ENCODE measurements around the gene CDC42BPG.

The CDC42BPG gene

DNA sequence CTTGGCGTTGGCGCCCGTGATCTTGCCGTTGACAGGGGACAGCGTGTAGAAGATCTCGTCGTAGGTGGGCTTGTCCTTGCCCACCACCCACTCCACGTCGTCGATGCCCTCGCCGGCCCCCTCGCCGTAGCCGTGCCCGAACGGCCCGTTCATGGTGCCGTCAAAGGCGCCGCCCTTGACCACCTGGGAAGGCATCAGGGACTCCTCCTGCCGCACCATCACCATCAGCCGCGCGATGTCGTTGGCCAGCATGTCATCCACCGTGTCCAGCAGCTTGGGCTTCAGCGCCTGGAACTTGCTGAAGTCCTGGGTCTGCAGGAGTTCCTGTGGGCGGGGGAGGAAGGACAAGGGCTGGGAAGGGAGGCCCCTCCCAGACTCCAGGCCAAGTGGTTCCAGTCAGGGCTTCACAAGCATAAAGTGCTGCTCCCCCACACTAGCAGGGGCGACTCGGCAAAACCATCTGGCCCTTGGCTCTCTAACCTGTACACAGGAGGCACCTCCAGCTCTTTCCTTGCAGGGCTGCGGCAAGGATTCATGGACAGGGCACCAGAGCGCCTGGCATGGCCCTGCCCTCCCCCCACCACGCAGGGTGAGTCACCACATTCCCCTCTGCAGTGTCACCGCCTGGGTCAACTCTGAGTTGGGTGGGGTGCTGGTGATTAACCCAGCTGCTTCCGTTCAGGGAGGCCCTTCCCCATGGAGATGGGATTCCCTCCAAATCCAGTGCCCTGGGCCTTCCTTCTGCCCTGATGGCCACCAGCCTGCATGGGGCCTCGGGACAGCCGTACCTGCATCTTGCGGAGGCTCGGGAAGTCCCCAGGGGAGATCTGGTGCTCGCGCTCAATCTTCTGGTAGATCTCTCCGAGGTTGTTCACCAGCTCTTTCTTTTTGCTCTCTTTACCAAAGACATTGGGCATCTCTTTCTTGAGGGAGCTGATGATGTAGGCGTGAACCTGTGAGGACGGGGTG is 10.4 kb upstream of the CDC42BPG start:
- Histone ChIP-seq H3K9ac (ENCODE audit: low read length in 2 of 2) (peak overlapping the region; percentile 30 to 42), H3K4me1 (ENCODE audit: control insufficient read depth, insufficient read depth, low read length) (peaks cover 67% of the 10 kb centered on the region), H3K9me3 (ENCODE audit: control insufficient read depth in 2 of 2, low read length in 2 of 2) (no peaks in the 10 kb centered on the region), H3K4me3 (ENCODE audit: low read length in 2 of 2) (peak overlapping the region; percentile 17 to 40), H3K27ac (ENCODE audit: low read length) (peak overlapping the region; percentile 84), H3K27me3 (ENCODE audit: control insufficient read depth in 1 of 2, insufficient read depth in 2 of 2, low read length in 2 of 2) (no peaks in the 10 kb centered on the region), H3K36me3 (ENCODE audit: control insufficient read depth in 2 of 2, insufficient read depth in 2 of 2, low read length in 2 of 2) (peaks cover 27 to 30% of the 10 kb centered on the region in 2 donors)

- no peaks in the 10 kb centered on the region for H3K9me3 ChIP-seq (ENCODE audit: control insufficient read depth in 2 of 2, low read length in 2 of 2)
- H3K27ac ChIP-seq (ENCODE audit: low read length): peak overlapping the region; percentile 84
- H3K27me3 ChIP-seq (ENCODE audit: control insufficient read depth in 1 of 2, insufficient read depth in 2 of 2, low read length in 2 of 2): no peaks in the 10 kb centered on the region
- H3K36me3 ChIP-seq (ENCODE audit: control insufficient read depth in 2 of 2, insufficient read depth in 2 of 2, low read length in 2 of 2): peaks cover 20 to 25% of the 10 kb centered on the region in 2 donors
- no peak overlapping the region for H3K4me3 ChIP-seq (ENCODE audit: low read length in 2 of 2)
- no peak overlapping the region for H3K9ac ChIP-seq (ENCODE audit: low read length in 2 of 2)
- peaks cover 70% of the 10 kb centered on the region for H3K4me1 ChIP-seq (ENCODE audit: control insufficient read depth, insufficient read depth, low read length)
These were observed 9.7 kb upstream of the CDC42BPG start for GRCh38 chr11:64854157-64854533.

GRCh38 chr11:64853709-64854108 is 9.3 kb upstream of the CDC42BPG start:
- no peak overlapping the region for H3K4me3 ChIP-seq (ENCODE audit: low read length in 2 of 2)
- H3K9me3 ChIP-seq (ENCODE audit: control insufficient read depth in 2 of 2, low read length in 2 of 2): no peaks in the 10 kb centered on the region
- H3K9ac ChIP-seq (ENCODE audit: low read length in 2 of 2): no peak overlapping the region
- H3K27me3 ChIP-seq (ENCODE audit: control insufficient read depth in 1 of 2, insufficient read depth in 2 of 2, low read length in 2 of 2): no peaks in the 10 kb centered on the region
- peaks cover 15 to 24% of the 10 kb centered on the region in 2 donors for H3K36me3 ChIP-seq (ENCODE audit: control insufficient read depth in 2 of 2, insufficient read depth in 2 of 2, low read length in 2 of 2)
- peaks cover 68% of the 10 kb centered on the region for H3K4me1 ChIP-seq (ENCODE audit: control insufficient read depth, insufficient read depth, low read length)
- peak overlapping the region; percentile 84 for H3K27ac ChIP-seq (ENCODE audit: low read length)

DNA sequence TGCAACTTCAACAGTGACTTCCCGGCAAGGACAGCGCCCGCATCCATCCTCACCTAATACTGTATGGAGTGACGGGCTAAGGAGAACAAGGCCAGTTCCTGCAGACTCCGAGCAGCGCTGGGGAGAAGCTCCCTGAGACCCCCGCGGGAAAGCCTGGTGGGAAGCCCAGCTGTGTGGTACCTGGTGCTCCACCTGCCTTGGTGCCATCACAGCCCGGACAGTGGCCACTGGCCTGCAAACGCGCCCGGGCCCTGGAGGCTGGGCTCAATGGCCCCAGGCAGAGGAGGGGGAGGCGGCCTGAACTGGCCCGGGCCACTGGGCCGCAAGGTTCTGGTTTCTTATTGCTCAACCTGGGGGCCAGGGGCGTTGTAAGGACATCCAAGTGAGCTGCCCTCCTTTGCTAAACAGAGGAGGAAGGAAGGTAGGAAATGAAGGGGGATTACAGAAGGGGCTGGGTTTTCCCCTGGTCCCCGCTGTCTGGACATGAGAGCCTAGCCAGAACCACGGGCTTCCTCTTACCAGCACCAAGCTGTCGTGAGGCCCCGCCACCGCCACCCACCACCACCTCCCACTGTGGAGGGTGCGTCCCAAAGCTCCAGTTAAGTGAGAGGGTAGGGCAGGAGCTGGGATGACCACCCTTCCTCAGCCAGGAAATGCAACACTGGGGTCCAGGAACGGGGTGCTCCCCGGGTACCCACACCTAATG is 8.5 kb upstream of the CDC42BPG start:
- Histone ChIP-seq H3K27ac (ENCODE audit: low read length) (peak overlapping the region; percentile 67), H3K9ac (ENCODE audit: low read length in 2 of 2) (no peak overlapping the region), H3K4me1 (ENCODE audit: control insufficient read depth, insufficient read depth, low read length) (peaks cover 66% of the 10 kb centered on the region), H3K9me3 (ENCODE audit: control insufficient read depth in 2 of 2, low read length in 2 of 2) (no peaks in the 10 kb centered on the region), H3K4me3 (ENCODE audit: low read length in 2 of 2) (no peak overlapping the region), H3K36me3 (ENCODE audit: control insufficient read depth in 2 of 2, insufficient read depth in 2 of 2, low read length in 2 of 2) (peaks cover 14 to 21% of the 10 kb centered on the region in 2 donors), H3K27me3 (ENCODE audit: control insufficient read depth in 1 of 2, insufficient read depth in 2 of 2, low read length in 2 of 2) (no peaks in the 10 kb centered on the region)

- peaks cover 72% of the 10 kb centered on the region for H3K4me1 ChIP-seq (ENCODE audit: control insufficient read depth, insufficient read depth, low read length)
- no peaks in the 10 kb centered on the region for H3K9me3 ChIP-seq (ENCODE audit: control insufficient read depth in 2 of 2, low read length in 2 of 2)
- H3K36me3 ChIP-seq (ENCODE audit: control insufficient read depth in 2 of 2, insufficient read depth in 2 of 2, low read length in 2 of 2): peaks cover 11 to 18% of the 10 kb centered on the region in 2 donors
- no peak overlapping the region for H3K4me3 ChIP-seq (ENCODE audit: low read length in 2 of 2)
- no peaks in the 10 kb centered on the region for H3K27me3 ChIP-seq (ENCODE audit: control insufficient read depth in 1 of 2, insufficient read depth in 2 of 2, low read length in 2 of 2)
- peak overlapping the region; percentile 67 for H3K27ac ChIP-seq (ENCODE audit: low read length)
- H3K9ac ChIP-seq (ENCODE audit: low read length in 2 of 2): no peak overlapping the region
These were observed 7.4 kb upstream of the CDC42BPG start for GRCh38 chr11:64851831-64852351.

GRCh38 chr11:64850979-64851567 is 6.6 kb upstream of the CDC42BPG start:
- Histone ChIP-seq H3K4me3 (ENCODE audit: low read length in 2 of 2) (no peak overlapping the region), H3K27ac (ENCODE audit: low read length) (peak overlapping the region; percentile 67), H3K4me1 (ENCODE audit: control insufficient read depth, insufficient read depth, low read length) (peaks cover 65% of the 10 kb centered on the region), H3K9me3 (ENCODE audit: control insufficient read depth in 2 of 2, low read length in 2 of 2) (no peaks in the 10 kb centered on the region), H3K27me3 (ENCODE audit: control insufficient read depth in 1 of 2, insufficient read depth in 2 of 2, low read length in 2 of 2) (no peaks in the 10 kb centered on the region), H3K36me3 (ENCODE audit: control insufficient read depth in 2 of 2, insufficient read depth in 2 of 2, low read length in 2 of 2) (peaks cover 11 to 18% of the 10 kb centered on the region in 2 donors), H3K9ac (ENCODE audit: low read length in 2 of 2) (peak overlapping the region in 1 of 2 donors; percentile 33)

DNA sequence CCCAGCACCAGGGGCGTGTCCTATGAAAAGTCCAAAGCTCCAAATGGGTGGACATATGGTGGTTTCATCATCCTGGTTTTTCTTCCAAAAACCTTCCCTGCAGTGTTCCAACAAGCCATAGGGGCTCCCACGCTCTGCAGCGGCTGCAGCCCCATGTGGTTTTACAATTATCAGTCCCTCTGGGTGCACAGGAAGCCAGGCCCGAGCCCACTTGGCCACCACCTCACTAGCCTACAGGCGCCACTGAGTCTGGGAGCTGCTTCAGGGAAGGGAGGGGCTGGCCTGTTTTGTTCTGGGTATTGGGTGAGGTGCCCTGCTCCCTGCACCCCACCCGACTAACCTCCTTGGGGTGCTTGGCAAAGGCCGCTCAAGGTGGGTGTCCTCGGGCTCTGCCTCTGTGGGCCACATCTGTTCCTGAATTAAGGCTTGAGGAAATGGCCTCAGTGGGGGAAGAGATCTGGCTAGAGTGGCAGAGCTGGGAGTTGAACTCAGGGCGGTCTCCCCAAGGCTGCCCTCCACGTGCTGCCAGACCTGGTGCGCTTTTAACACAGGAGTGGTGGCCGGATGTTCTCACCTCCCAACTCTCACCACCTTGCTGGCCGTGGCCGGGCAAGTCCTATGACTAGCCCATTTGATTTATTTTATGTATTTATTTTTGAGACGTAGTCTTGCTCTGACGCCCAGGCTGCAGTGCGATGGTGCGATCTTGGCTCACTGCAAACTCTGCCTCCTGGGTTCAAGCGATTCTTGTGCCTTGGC is 5.3 kb upstream of the CDC42BPG start:
- Histone ChIP-seq H3K9me3 (ENCODE audit: control insufficient read depth in 2 of 2, low read length in 2 of 2) (no peaks in the 10 kb centered on the region), H3K36me3 (ENCODE audit: control insufficient read depth in 2 of 2, insufficient read depth in 2 of 2, low read length in 2 of 2) (peaks cover 11 to 18% of the 10 kb centered on the region in 2 donors), H3K27ac (ENCODE audit: low read length) (peak overlapping the region; percentile 58), H3K9ac (ENCODE audit: low read length in 2 of 2) (no peak overlapping the region), H3K27me3 (ENCODE audit: control insufficient read depth in 1 of 2, insufficient read depth in 2 of 2, low read length in 2 of 2) (peaks cover 0 to 5% of the 10 kb centered on the region in 2 donors), H3K4me3 (ENCODE audit: low read length in 2 of 2) (no peak overlapping the region), H3K4me1 (ENCODE audit: control insufficient read depth, insufficient read depth, low read length) (peaks cover 56% of the 10 kb centered on the region)

DNA sequence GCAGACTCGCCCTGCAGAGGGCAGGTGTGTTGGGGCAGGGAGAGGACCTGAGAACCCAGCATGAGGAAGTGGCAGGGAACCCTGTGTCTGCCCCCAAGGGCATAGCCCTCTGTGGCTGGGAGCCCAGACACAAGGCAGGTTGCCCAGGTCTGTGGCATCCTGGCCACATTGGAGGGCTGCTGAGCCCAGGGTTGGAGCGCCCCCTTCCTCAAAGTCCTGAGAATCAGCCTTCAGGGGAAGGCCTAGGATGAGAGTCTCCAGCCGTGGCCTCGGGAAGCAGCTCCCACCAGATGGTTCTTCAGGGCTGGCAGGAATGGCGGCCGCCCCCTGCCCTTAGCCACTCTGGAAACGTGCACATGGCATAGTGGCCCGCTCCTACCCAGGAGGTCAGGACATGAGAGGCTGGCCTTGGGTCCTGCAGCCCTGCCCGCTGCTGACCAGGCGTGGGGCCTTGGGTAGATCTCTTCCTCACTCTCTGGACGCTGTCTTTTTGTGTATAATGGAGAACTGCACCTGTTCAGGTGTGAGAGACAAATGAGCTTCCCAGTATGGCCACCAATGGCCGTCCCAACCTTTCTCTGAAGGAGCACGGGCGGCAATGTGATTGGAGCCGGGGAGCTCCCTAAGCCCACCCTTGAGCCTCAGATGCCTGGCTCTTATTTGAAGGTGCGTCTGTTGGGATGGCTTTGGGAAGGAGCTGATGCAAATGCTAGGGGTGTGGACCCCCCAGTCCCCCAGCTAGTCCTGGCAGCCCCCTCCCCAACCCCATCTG is 4.6 kb upstream of the CDC42BPG start:
- H3K9me3 ChIP-seq (ENCODE audit: control insufficient read depth in 2 of 2, low read length in 2 of 2): no peaks in the 10 kb centered on the region
- no peak overlapping the region for H3K9ac ChIP-seq (ENCODE audit: low read length in 2 of 2)
- peaks cover 53% of the 10 kb centered on the region for H3K4me1 ChIP-seq (ENCODE audit: control insufficient read depth, insufficient read depth, low read length)

GRCh38 chr11:64848214-64848825 is 3.9 kb upstream of the CDC42BPG start:
- no peak overlapping the region for H3K9ac ChIP-seq (ENCODE audit: low read length in 2 of 2)
- H3K36me3 ChIP-seq (ENCODE audit: control insufficient read depth in 2 of 2, insufficient read depth in 2 of 2, low read length in 2 of 2): peaks cover 6 to 7% of the 10 kb centered on the region in 2 donors
- H3K9me3 ChIP-seq (ENCODE audit: control insufficient read depth in 2 of 2, low read length in 2 of 2): no peaks in the 10 kb centered on the region
- peaks cover 48% of the 10 kb centered on the region for H3K4me1 ChIP-seq (ENCODE audit: control insufficient read depth, insufficient read depth, low read length)
- no peak overlapping the region for H3K4me3 ChIP-seq (ENCODE audit: low read length in 2 of 2)
- H3K27ac ChIP-seq (ENCODE audit: low read length): no peak overlapping the region
- peaks cover 0 to 8% of the 10 kb centered on the region in 2 donors for H3K27me3 ChIP-seq (ENCODE audit: control insufficient read depth in 1 of 2, insufficient read depth in 2 of 2, low read length in 2 of 2)

More for the DNA sequence above, 4.6 kb upstream of the CDC42BPG start:
- H3K36me3 ChIP-seq (ENCODE audit: control insufficient read depth in 2 of 2, insufficient read depth in 2 of 2, low read length in 2 of 2): peaks cover 11 to 12% of the 10 kb centered on the region in 2 donors
- no peak overlapping the region for H3K4me3 ChIP-seq (ENCODE audit: low read length in 2 of 2)
- peaks cover 0 to 8% of the 10 kb centered on the region in 2 donors for H3K27me3 ChIP-seq (ENCODE audit: control insufficient read depth in 1 of 2, insufficient read depth in 2 of 2, low read length in 2 of 2)
- peak overlapping the region; percentile 58 for H3K27ac ChIP-seq (ENCODE audit: low read length)

Measured in stomach smooth muscle (tissue), 2 donors.